Stimulated activated CD4-positive, alpha-beta T cell treated with anti-CD3 and anti-CD28 coated beads, Interleukin-1b, Interleukin-23, amount 100 ng/mL, for 24 hours (primary cell): ENCODE results near the gene B4GALT5.

ENCODE experiments used
- DNase-seq, 4 experiments: peaks; one replicate each; pipeline ENCODE4 v3.0.0-alpha.2; 2020; ENCODE audit warnings: low read depth in 4 of 4, low spot score in 1 of 4

Gene B4GALT5

GRCh38 chr20:49701241-49701790 lies 12.4 kb downstream of the B4GALT5 start:
- no peak for DNase-seq

GRCh38 chr20:49700411-49701185 lies 13.1 kb downstream of the B4GALT5 start:
- no peak for DNase-seq

- DNase-seq = peak in 1 of 4 experiments; percentile 24
Observed at GRCh38 chr20:49699200-49699992, 14.3 kb downstream of the B4GALT5 start.

- DNase-seq = no peak
Observed at GRCh38 chr20:49698477-49698876, 15.2 kb downstream of the B4GALT5 start.

GRCh38 chr20:49697071-49697470 lies 16.6 kb downstream of the B4GALT5 start:
- no peak for DNase-seq

- no peak for DNase-seq
Observed at GRCh38 chr20:49696594-49696993, 17.1 kb downstream of the B4GALT5 start.

GRCh38 chr20:49695830-49696229 lies 17.8 kb downstream of the B4GALT5 start:
- no peak for DNase-seq

GRCh38 chr20:49694450-49695071 lies 19.1 kb downstream of the B4GALT5 start:
- no peak for DNase-seq

GRCh38 chr20:49693435-49694171 lies 20.1 kb downstream of the B4GALT5 start:
- no peak for DNase-seq

- no peak for DNase-seq
Observed at GRCh38 chr20:49692941-49693340, 20.7 kb downstream of the B4GALT5 start.

GRCh38 chr20:49691818-49692568 lies 21.7 kb downstream of the B4GALT5 start:
- no peak for DNase-seq

GRCh38 chr20:49690899-49691620 lies 22.6 kb downstream of the B4GALT5 start:
- no peak for DNase-seq

GRCh38 chr20:49687595-49688567 lies 25.8 kb downstream of the B4GALT5 start:
- DNase-seq = no peak

GRCh38 chr20:49685809-49686208 lies 27.9 kb downstream of the B4GALT5 start:
- no peak for DNase-seq

GRCh38 chr20:49685161-49685601 lies 28.5 kb downstream of the B4GALT5 start:
- no peak for DNase-seq

- DNase-seq = no peak
Observed at GRCh38 chr20:49684335-49684997, 29.2 kb downstream of the B4GALT5 start.

- no peak for DNase-seq
Observed at GRCh38 chr20:49682798-49683197, 30.9 kb downstream of the B4GALT5 start.

GRCh38 chr20:49682278-49682677 lies 31.4 kb downstream of the B4GALT5 start:
- no peak for DNase-seq
